Epithelial cell of esophagus (primary cell): Measurements from ENCODE around the gene SYNGR4.

ENCODE experiments used
- DNase-seq: peaks from one replicate; pipeline ENCODE4 v3.0.0; 2010; ENCODE audit warnings: low read depth
- H3K4me3 ChIP-seq: 2 replicates; pipeline ENCODE4 v1.5.1; 2011; ENCODE audit warnings: mild to moderate bottlenecking, low read length, control low read depth
- TF ChIP-seq, protein P1 (sequence below): IDR thresholded peaks from 2 replicates; pipeline ENCODE4 v1.5.1; 2011; ENCODE audit warnings: low read depth, mild to moderate bottlenecking, low read length, control low read depth, inconsistent platforms; ENCODE audit not compliant: insufficient read depth; ENCODE audit errors: missing control alignments

The SYNGR4 gene

DNA sequence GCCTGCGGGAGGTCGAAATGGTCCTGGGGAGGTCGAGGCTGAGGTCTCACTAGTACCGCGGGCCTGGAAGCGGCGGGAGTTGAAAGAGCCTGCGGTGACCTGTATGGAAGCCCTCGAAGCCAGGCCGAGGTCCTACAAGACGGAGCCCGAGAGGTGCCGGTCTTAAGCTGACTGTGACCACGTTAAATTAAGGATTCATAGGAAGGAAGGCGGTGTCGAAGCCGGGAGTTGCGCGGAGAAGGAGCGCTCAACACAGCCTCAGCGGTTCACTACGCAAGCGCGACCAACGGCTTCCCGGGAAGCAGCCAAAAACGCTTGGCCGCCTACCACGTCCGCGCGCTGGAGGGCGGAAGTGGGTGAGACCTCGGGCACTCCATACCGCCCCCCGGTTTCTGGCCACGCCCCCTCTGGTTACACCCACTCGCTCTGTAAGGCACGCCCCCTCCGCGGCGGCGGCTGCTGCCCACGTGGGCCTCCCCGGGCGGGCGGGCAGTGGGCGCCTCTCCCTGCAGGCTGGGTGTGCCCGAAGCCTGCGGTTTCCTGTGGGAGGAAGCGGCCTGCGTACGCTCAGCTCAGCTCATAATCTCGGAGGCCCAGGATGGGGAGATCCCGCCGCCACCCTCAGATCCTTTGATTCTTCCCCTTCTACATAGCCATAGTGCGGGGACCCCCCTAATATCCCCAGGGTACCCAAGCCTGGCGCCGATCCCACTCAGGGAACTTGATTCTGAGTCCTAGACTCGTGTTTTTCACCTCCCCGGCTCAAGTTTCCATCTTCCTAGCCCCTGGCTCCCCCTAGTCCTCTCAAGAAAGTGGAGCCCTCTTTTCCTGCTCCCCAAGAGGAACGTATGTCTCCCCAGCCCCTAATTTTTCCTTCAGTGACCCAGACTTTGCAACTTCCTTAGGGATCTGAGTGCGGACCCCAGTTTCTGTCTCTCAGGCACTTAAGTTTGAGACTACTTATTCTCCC lies 42.3 kb upstream of the SYNGR4 start:
- peak overlapping the region; percentile 67 for H3K4me3 ChIP-seq
- TF ChIP-seq, protein P1, sequence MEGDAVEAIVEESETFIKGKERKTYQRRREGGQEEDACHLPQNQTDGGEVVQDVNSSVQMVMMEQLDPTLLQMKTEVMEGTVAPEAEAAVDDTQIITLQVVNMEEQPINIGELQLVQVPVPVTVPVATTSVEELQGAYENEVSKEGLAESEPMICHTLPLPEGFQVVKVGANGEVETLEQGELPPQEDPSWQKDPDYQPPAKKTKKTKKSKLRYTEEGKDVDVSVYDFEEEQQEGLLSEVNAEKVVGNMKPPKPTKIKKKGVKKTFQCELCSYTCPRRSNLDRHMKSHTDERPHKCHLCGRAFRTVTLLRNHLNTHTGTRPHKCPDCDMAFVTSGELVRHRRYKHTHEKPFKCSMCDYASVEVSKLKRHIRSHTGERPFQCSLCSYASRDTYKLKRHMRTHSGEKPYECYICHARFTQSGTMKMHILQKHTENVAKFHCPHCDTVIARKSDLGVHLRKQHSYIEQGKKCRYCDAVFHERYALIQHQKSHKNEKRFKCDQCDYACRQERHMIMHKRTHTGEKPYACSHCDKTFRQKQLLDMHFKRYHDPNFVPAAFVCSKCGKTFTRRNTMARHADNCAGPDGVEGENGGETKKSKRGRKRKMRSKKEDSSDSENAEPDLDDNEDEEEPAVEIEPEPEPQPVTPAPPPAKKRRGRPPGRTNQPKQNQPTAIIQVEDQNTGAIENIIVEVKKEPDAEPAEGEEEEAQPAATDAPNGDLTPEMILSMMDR: no peak
- peak; percentile 99 for DNase-seq

DNA sequence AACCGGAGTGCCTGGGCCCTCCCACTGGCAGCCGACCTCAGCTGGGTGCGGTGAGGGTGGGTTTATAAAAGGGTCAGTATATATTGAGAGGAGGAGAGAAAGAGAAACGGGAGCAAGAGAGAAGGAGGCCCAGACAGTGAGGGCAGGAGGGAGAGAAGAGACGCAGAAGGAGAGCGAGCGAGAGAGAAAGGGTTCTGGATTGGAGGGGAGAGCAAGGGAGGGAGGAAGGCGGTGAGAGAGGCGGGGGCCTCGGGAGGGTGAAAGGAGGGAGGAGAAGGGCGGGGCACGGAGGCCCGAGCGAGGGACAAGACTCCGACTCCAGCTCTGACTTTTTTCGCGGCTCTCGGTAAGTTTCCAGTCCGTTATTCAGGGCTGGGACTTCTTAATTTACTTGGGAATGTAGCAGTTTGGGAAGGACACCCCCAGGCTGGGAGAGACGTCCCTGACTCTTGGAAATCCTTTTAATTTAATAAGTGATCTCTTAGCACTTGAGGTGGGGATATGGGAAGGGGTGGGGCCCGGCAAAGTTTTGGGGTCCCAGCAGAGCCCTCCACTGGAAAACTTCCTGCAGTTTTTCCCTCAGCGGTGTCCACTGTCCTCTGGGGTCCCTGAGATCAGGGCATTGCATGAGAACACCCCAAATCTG lies 38.8 kb upstream of the SYNGR4 start, which contains the start of gene EMP3:
Gene EMP3 (plus strand): TSS at position 288 of the 646 bp plus-strand sequence. CDS start 1,293 bp downstream, outside the sequence.
- H3K4me3 ChIP-seq: peak within 1 kb of the TSS; percentile 39
- peak; percentile 66 for DNase-seq
- TF ChIP-seq, protein P1: no peak

DNA sequence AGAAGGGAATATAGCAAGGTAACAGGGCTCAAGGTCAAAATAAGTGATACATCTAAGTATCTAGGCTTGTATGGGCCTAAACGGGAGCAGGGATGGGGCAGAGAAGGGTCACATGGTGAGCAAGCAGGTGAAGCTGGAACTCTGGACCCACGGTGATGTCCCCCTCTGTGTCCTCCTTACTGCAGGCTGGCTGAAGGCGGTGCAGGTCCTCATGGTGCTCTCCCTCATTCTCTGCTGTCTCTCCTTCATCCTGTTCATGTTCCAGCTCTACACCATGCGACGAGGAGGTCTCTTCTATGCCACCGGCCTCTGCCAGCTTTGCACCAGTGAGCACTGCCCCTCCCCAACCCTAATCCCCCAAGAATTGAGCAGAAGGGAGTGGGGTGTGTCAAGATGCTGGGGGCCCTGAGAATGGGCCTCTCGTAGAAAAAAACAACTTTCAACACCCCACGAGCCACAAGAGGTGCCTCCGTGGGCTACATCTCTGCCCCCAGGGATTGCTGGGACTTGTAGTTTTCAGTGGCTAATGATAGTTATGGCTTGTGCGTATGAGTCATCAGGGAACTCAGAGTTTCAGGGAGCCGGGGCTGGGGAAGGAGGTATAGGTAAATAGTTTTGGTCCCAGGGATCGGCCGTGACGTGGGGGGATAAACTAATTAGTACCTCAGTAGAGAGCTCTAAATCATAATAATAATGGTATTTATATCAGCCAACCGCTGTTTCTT lies 34.8 kb upstream of the SYNGR4 start:
- peak; percentile 73 for DNase-seq
- no peak overlapping the region for H3K4me3 ChIP-seq

DNA sequence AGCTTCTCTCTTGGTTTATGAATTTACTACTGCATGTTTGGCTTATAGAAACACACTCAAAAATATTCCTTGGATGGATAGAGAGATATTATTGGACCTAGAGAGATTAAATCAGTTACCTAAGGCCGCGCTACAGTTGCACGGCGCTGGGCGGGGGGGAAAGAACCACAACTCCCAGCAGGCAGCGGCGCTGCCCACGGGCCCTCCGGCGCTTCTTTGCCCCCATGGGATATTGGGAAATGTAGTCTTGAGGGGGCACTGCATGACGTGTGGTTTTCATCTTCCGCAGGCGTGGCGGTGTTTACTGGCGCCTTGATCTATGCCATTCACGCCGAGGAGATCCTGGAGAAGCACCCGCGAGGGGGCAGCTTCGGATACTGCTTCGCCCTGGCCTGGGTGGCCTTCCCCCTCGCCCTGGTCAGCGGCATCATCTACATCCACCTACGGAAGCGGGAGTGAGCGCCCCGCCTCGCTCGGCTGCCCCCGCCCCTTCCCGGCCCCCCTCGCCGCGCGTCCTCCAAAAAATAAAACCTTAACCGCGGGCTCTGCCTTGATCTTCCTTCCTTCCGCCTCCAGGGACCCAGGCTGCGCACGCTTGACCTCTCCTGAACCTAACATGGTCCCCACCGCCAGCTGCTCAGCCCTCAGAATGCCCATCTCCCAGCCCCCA lies 34.0 kb upstream of the SYNGR4 start:
- TF ChIP-seq, protein P1: peak; percentile 3
- H3K4me3 ChIP-seq: peak overlapping the region; percentile 60
- DNase-seq: peak; percentile 92

More for the DNA sequence above, 34.8 kb upstream of the SYNGR4 start:
- TF ChIP-seq, protein P1: no peak

DNA sequence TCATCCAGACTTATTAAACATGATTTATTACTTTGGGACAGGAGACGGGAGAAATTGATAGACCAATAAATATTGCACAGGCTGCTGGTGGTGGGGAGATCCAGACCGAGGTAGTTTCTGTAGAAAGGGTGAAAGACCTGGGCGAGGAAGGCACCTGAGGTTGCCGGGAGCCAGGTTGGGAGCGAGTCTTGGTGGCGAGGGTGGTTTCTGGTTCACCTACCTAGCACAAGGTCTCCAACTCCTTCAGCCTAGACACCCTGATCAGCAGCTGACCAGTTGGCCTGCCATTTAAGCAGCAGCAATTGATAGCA lies 31.9 kb upstream of the SYNGR4 start:
- no peak for DNase-seq
- TF ChIP-seq, protein P1: no peak
- H3K4me3 ChIP-seq: peak overlapping the region; percentile 37
